ENCODE measurements around the gene C19orf33.

DNA sequence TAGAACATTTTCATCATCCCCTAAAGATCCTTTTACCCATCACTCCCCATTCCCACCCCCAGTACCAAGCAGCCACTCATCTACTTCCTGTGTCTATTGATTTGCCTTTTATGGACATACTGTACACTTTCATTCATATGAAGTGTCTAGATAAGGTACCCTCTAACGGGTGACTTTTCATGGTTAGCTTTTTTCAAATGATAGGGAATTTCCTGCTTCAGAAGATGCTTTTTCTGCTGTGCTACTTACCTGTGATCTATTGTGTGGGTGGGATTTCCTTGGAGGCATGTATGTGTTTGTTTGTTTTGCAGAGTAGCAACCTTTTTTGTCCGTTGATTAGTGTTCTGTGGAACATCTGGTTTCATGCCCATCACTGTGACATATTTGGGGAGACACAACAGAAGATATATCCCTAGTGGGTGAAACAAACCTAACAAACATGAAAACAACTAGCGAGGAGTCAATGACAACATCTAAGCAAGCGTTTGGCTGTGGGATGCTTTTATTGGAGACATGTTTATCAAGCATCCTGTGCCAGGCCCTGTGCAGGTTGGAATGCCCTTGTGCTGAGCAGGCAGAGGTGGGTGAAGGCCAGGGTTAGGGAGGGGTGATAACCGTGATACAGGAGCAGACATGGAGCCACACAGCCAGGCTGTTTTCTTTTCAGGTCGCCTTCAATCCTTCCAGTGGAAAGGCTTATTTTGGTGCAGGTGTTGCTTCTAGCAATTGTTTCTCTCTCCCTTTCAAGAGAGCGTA is 22.1 kb upstream of the C19orf33 start:
- TF ChIP-seq, protein P1, sequence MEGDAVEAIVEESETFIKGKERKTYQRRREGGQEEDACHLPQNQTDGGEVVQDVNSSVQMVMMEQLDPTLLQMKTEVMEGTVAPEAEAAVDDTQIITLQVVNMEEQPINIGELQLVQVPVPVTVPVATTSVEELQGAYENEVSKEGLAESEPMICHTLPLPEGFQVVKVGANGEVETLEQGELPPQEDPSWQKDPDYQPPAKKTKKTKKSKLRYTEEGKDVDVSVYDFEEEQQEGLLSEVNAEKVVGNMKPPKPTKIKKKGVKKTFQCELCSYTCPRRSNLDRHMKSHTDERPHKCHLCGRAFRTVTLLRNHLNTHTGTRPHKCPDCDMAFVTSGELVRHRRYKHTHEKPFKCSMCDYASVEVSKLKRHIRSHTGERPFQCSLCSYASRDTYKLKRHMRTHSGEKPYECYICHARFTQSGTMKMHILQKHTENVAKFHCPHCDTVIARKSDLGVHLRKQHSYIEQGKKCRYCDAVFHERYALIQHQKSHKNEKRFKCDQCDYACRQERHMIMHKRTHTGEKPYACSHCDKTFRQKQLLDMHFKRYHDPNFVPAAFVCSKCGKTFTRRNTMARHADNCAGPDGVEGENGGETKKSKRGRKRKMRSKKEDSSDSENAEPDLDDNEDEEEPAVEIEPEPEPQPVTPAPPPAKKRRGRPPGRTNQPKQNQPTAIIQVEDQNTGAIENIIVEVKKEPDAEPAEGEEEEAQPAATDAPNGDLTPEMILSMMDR (IDR thresholded peaks at IDR 0.05) = no peak
- TF ChIP-seq POLR2A (IDR thresholded peaks at IDR 0.05) (no peak), EP300 (IDR thresholded peaks at IDR 0.05; ENCODE audit: low read depth) (no peak)
